Peyer's patch (tissue), 4 donors: ENCODE data around the gene SOX6. TPM values are rescaled to one million over a fixed set of nuclear protein-coding genes. Genes with fewer than 3 reads are reported as not detected.

Experiments
- DNase-seq, 3 donors: peaks; one replicate each; pipeline ENCODE4 v3.0.0-alpha.2; 2017 to 2019
- H3K27ac ChIP-seq, 4 donors: fragments of 200-600 bp; sonication (generic); one replicate each; pipeline ENCODE4 v1.5.1; 2016 to 2019
- H3K27me3 ChIP-seq, 2 donors: fragments of 200-600 bp; sonication (generic); one replicate each; pipeline ENCODE4 v1.5.1; 2019
- H3K36me3 ChIP-seq, 3 donors: fragments of 200-600 bp; sonication (generic); one replicate each; pipeline ENCODE4 v1.5.1; 2016 to 2019
- H3K4me1 ChIP-seq, 4 donors: fragments of 200-600 bp; sonication (generic); one replicate each; pipeline ENCODE4 v1.5.1; 2016 to 2019
- H3K4me3 ChIP-seq, 4 donors: fragments of 200-600 bp; sonication (generic); 1 replicate in 3 of 4; 2 replicates in 1 of 4; pipeline ENCODE4 v1.5.1; 2016 to 2019; ENCODE audit warnings: mild to moderate bottlenecking in 1 of 4
- H3K9me3 ChIP-seq, 4 donors: fragments of 200-600 bp; sonication (generic); one replicate each; pipeline ENCODE4 v1.5.1; 2016 to 2019; ENCODE audit warnings: mild to moderate bottlenecking in 1 of 4
- CTCF ChIP-seq, 6 experiments: fragments of 450-650 bp in 4 of 6; fragments of 200-600 bp in 2 of 6; sonication (generic) in 1 of 6; IDR thresholded peaks; one replicate each; pipeline ENCODE4 v1.5.1; 2017 to 2019; ENCODE audit warnings: antibody characterized with exemption in 6 of 6, mild to moderate bottlenecking in 3 of 6, moderate library complexity in 1 of 6
- POLR2A ChIP-seq, 2 donors: fragments of 450-650 bp; IDR thresholded peaks; one replicate each; pipeline ENCODE4 v1.5.1; 2017; ENCODE audit warnings: antibody characterized with exemption in 2 of 2, mild to moderate bottlenecking in 2 of 2, moderate library complexity in 2 of 2
- total RNA-seq, 4 donors: library from RNA; depleted of rRNA; stranded (reverse); fragments of >200 nt; gene quantifications; one replicate each; pipeline ENCODE4 v1.1.0, GENCODE V29; 2016

The SOX6 gene
- total RNA-seq, 4 donors from 2014 or later: 144 to 205 (median 161) TPM

GRCh38 chr11:16356761-16357393 lies 531 bp upstream of the SOX6 start:
- no peaks in the 10 kb centered on the region for H3K36me3 ChIP-seq
- no peak overlapping the region for H3K4me3 ChIP-seq
- H3K4me1 ChIP-seq: no peaks in the 10 kb centered on the region
- no peak overlapping the region for H3K27ac ChIP-seq
- DNase-seq: no peak
- TF ChIP-seq CTCF (IDR thresholded peaks at IDR 0.05) (no peak), POLR2A (IDR thresholded peaks at IDR 0.05) (no peak)
- H3K27me3 ChIP-seq: no peaks in the 10 kb centered on the region
- H3K9me3 ChIP-seq: no peaks in the 10 kb centered on the region

- no peaks in the 10 kb centered on the region for H3K4me1 ChIP-seq
- no peaks in the 10 kb centered on the region for H3K36me3 ChIP-seq
- no peak overlapping the region for H3K27ac ChIP-seq
- H3K4me3 ChIP-seq: no peak overlapping the region
- TF ChIP-seq CTCF (IDR thresholded peaks at IDR 0.05) (no peak), POLR2A (IDR thresholded peaks at IDR 0.05) (no peak)
- H3K9me3 ChIP-seq: no peaks in the 10 kb centered on the region
- no peaks in the 10 kb centered on the region for H3K27me3 ChIP-seq
- DNase-seq: no peak
Observed at GRCh38 chr11:16352707-16353106, 3.6 kb downstream of the SOX6 start.

GRCh38 chr11:16350125-16350524 lies 6.2 kb downstream of the SOX6 start:
- Histone ChIP-seq H3K4me1 (no peaks in the 10 kb centered on the region), H3K27ac (no peak overlapping the region), H3K4me3 (no peak overlapping the region), H3K36me3 (no peaks in the 10 kb centered on the region), H3K27me3 (no peaks in the 10 kb centered on the region), H3K9me3 (no peaks in the 10 kb centered on the region)
- no peak for DNase-seq
- no peak for TF ChIP-seq CTCF (IDR thresholded peaks at IDR 0.05)
- no peak for TF ChIP-seq POLR2A (IDR thresholded peaks at IDR 0.05)

GRCh38 chr11:16347928-16348685 lies 8.2 kb downstream of the SOX6 start:
- H3K4me1 ChIP-seq: no peaks in the 10 kb centered on the region
- H3K9me3 ChIP-seq: no peaks in the 10 kb centered on the region
- H3K4me3 ChIP-seq: no peak overlapping the region
- H3K36me3 ChIP-seq: no peaks in the 10 kb centered on the region
- peak overlapping the region in 1 of 4 donors; percentile 3 for H3K27ac ChIP-seq
- TF ChIP-seq POLR2A (IDR thresholded peaks at IDR 0.05) (no peak), CTCF (IDR thresholded peaks at IDR 0.05) (no peak)
- DNase-seq: no peak
- no peaks in the 10 kb centered on the region for H3K27me3 ChIP-seq

- peak in 1 of 3 donors; percentile 49 for DNase-seq
- H3K27me3 ChIP-seq: no peaks in the 10 kb centered on the region
- H3K4me3 ChIP-seq: no peak overlapping the region
- peak overlapping the region in 2 of 4 donors; percentile 50 to 61 for H3K27ac ChIP-seq
- H3K9me3 ChIP-seq: no peaks in the 10 kb centered on the region
- TF ChIP-seq POLR2A (IDR thresholded peaks at IDR 0.05) (no peak), CTCF (IDR thresholded peaks at IDR 0.05) (no peak)
- no peaks in the 10 kb centered on the region for H3K4me1 ChIP-seq
- no peaks in the 10 kb centered on the region for H3K36me3 ChIP-seq
Observed at GRCh38 chr11:16346975-16347374, 9.4 kb downstream of the SOX6 start.
